Peyer's patch (tissue), 4 donors: Measurements from ENCODE around the gene PIP5K1C. TPM values are rescaled to one million over a fixed set of nuclear protein-coding genes. Genes with fewer than 3 reads are reported as not detected.

Experiments
- DNase-seq, 3 donors: peaks; one replicate each; pipeline ENCODE4 v3.0.0-alpha.2; 2017 to 2019
- H3K27ac ChIP-seq, 4 donors: fragments of 200-600 bp; sonication (generic); one replicate each; pipeline ENCODE4 v1.5.1; 2016 to 2019
- H3K27me3 ChIP-seq, 2 donors: fragments of 200-600 bp; sonication (generic); one replicate each; pipeline ENCODE4 v1.5.1; 2019
- H3K36me3 ChIP-seq, 3 donors: fragments of 200-600 bp; sonication (generic); one replicate each; pipeline ENCODE4 v1.5.1; 2016 to 2019
- H3K4me1 ChIP-seq, 4 donors: fragments of 200-600 bp; sonication (generic); one replicate each; pipeline ENCODE4 v1.5.1; 2016 to 2019
- H3K4me3 ChIP-seq, 4 donors: fragments of 200-600 bp; sonication (generic); 1 replicate in 3 of 4; 2 replicates in 1 of 4; pipeline ENCODE4 v1.5.1; 2016 to 2019; ENCODE audit warnings: mild to moderate bottlenecking in 1 of 4
- H3K9me3 ChIP-seq, 4 donors: fragments of 200-600 bp; sonication (generic); one replicate each; pipeline ENCODE4 v1.5.1; 2016 to 2019; ENCODE audit warnings: mild to moderate bottlenecking in 1 of 4
- CTCF ChIP-seq, 6 experiments: fragments of 450-650 bp in 4 of 6; fragments of 200-600 bp in 2 of 6; sonication (generic) in 1 of 6; IDR thresholded peaks; one replicate each; pipeline ENCODE4 v1.5.1; 2017 to 2019; ENCODE audit warnings: antibody characterized with exemption in 6 of 6, mild to moderate bottlenecking in 3 of 6, moderate library complexity in 1 of 6
- POLR2A ChIP-seq, 2 donors: fragments of 450-650 bp; IDR thresholded peaks; one replicate each; pipeline ENCODE4 v1.5.1; 2017; ENCODE audit warnings: antibody characterized with exemption in 2 of 2, mild to moderate bottlenecking in 2 of 2, moderate library complexity in 2 of 2
- total RNA-seq, 4 donors: library from RNA; depleted of rRNA; stranded (reverse); fragments of >200 nt; gene quantifications; one replicate each; pipeline ENCODE4 v1.1.0, GENCODE V29; 2016

Gene PIP5K1C
- total RNA-seq, 4 donors from 2014 or later, result 22.6 to 27.2 (median 26.1) TPM

GRCh38 chr19:3658004-3658869 is 42.0 kb downstream of the PIP5K1C start:
- H3K4me1 ChIP-seq, result no peaks in the 10 kb centered on the region
- no peak for DNase-seq
- no peaks in the 10 kb centered on the region for H3K27me3 ChIP-seq
- no peak overlapping the region for H3K27ac ChIP-seq
- TF ChIP-seq CTCF (IDR thresholded peaks at IDR 0.05), result no peak
- H3K9me3 ChIP-seq, result no peaks in the 10 kb centered on the region
- peaks cover 0 to 74% (median 0%) of the 10 kb centered on the region in 3 donors for H3K36me3 ChIP-seq
- no peak overlapping the region for H3K4me3 ChIP-seq

GRCh38 chr19:3657395-3657769 is 42.9 kb downstream of the PIP5K1C start:
- Histone ChIP-seq H3K36me3 (peaks cover 0 to 74% (median 0%) of the 10 kb centered on the region in 3 donors), H3K27ac (no peak overlapping the region), H3K27me3 (no peaks in the 10 kb centered on the region), H3K9me3 (no peaks in the 10 kb centered on the region), H3K4me3 (no peak overlapping the region), H3K4me1 (no peaks in the 10 kb centered on the region)
- TF ChIP-seq CTCF (IDR thresholded peaks at IDR 0.05) (no peak), POLR2A (IDR thresholded peaks at IDR 0.05) (no peak)
- no peak for DNase-seq

- Histone ChIP-seq H3K36me3 (peaks cover 0 to 74% (median 0%) of the 10 kb centered on the region in 3 donors), H3K27ac (no peak overlapping the region)
These were observed 43.4 kb downstream of the PIP5K1C start for GRCh38 chr19:3656747-3657394.

GRCh38 chr19:3656073-3656746 is 44.1 kb downstream of the PIP5K1C start:
- Histone ChIP-seq H3K9me3 (no peaks in the 10 kb centered on the region), H3K4me1 (no peaks in the 10 kb centered on the region), H3K27ac (no peak overlapping the region), H3K27me3 (no peaks in the 10 kb centered on the region), H3K36me3 (peaks cover 0 to 74% (median 0%) of the 10 kb centered on the region in 3 donors), H3K4me3 (no peak overlapping the region)
- no peak for DNase-seq
- TF ChIP-seq POLR2A (IDR thresholded peaks at IDR 0.05) (no peak), CTCF (IDR thresholded peaks at IDR 0.05) (no peak)

More at GRCh38 chr19:3656747-3657394, 43.4 kb downstream of the PIP5K1C start:
- Histone ChIP-seq H3K4me3 (no peak overlapping the region), H3K27me3 (no peaks in the 10 kb centered on the region), H3K9me3 (no peaks in the 10 kb centered on the region), H3K4me1 (no peaks in the 10 kb centered on the region)
- no peak for DNase-seq
- TF ChIP-seq POLR2A (IDR thresholded peaks at IDR 0.05) (no peak), CTCF (IDR thresholded peaks at IDR 0.05) (no peak)

GRCh38 chr19:3655402-3656072 is 44.7 kb downstream of the PIP5K1C start:
- no peak for TF ChIP-seq POLR2A (IDR thresholded peaks at IDR 0.05)
- TF ChIP-seq CTCF (IDR thresholded peaks at IDR 0.05), result no peak
- peak in 1 of 3 donors; percentile 24 for DNase-seq
- H3K4me1 ChIP-seq, result no peaks in the 10 kb centered on the region
- no peaks in the 10 kb centered on the region for H3K27me3 ChIP-seq
- no peaks in the 10 kb centered on the region for H3K9me3 ChIP-seq
- H3K27ac ChIP-seq, result no peak overlapping the region
- no peak overlapping the region for H3K4me3 ChIP-seq
- H3K36me3 ChIP-seq, result peaks cover 0 to 76% (median 0%) of the 10 kb centered on the region in 3 donors
